Measurements from ENCODE around the gene FHL3.
"Not testable (repeated sequence)": the region's sequence is repeated elsewhere in the genome, so short reads cannot be mapped to it uniquely, and the experiment has no call there.

Gene FHL3

GRCh38 chr1:37998089-37998808, 7.1 kb downstream of the FHL3 start:
- H3K27ac ChIP-seq, result peak overlapping the region in 14 of 21 experiments; percentile 29 to 90 (median 86)
- H3K4me3 ChIP-seq, result no peak overlapping the region

- H3K4me3 ChIP-seq, result no peak overlapping the region
- peak overlapping the region in 18 of 21 experiments; percentile 54 to 92 (median 86) for H3K27ac ChIP-seq
Measured at GRCh38 chr1:37997256-37998088, 7.8 kb downstream of the FHL3 start.

- Histone ChIP-seq H3K27ac (peak overlapping the region in 20 of 21 experiments; percentile 57 to 92 (median 84)), H3K4me3 (peak overlapping the region; percentile 34 to 55 (median 45))
Measured at GRCh38 chr1:37995751-37996345, 9.5 kb downstream of the FHL3 start.

- Histone ChIP-seq H3K4me3 (peak overlapping the region in 6 of 7 experiments; percentile 41 to 55 (median 48)), H3K27ac (peak overlapping the region in 19 of 21 experiments; percentile 12 to 92 (median 85))
Measured at GRCh38 chr1:37994886-37995566, 10.3 kb downstream of the FHL3 start.

GRCh38 chr1:37989361-37989930, 15.9 kb downstream of the FHL3 start:
- H3K27ac ChIP-seq, result peak overlapping the region in 20 of 21 experiments; percentile 11 to 90 (median 81)

DNA sequence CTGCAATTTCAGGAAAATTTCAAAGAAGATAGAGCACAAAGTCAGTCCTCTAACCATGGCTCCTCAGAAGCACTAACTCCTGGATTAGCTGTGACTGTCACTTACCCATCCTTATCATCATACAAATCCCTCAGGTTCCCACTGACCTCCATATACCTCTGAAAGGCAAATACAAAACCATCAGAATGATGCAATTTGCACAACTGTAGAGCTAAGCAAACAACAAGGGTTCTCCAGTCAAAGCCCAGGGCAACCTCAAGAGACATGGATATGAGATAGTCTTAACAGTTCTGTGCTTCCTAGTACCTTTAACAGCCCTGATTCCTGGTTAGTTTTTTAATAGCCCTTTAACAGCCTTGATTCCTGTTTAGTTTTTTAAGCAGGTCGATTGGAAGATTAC, 17.6 kb downstream of the FHL3 start:
- Histone ChIP-seq H3K27ac (no peak overlapping the region), H3K4me3 (no peak overlapping the region)

More at GRCh38 chr1:37989361-37989930, 15.9 kb downstream of the FHL3 start:
- H3K4me3 ChIP-seq, result peak overlapping the region; percentile 60 to 95 (median 82)

- no peak overlapping the region for H3K27ac ChIP-seq
- no peak overlapping the region for H3K4me3 ChIP-seq
Measured at GRCh38 chr1:37983546-37983945, 21.8 kb downstream of the FHL3 start.

- Histone ChIP-seq H3K27ac (no peak overlapping the region), H3K4me3 (no peak overlapping the region)
Measured at GRCh38 chr1:37978541-37978940, 26.8 kb downstream of the FHL3 start.

DNA sequence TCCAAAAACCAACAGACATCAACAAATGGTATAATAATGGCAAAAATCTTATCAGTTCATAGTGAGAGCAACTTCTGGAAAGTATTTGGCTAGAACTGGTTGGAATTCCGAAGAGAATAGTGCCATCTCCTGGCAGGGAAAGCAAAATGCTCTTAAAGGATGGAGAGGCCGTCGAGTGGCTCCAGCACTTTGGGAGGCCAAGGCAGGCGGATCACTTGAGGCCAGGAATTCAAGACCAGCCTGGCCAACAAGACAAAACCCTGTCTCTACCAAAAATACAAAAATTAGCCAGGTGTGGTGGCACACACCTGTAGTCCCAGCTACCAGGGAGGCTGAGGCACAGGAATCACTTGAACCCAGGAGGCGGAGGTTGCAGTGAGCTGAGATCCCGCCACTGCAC, 30.2 kb downstream of the FHL3 start:
- H3K4me3 ChIP-seq, H3K27ac ChIP-seq: not testable (repeated sequence)

- no peak overlapping the region for H3K4me3 ChIP-seq
- no peak overlapping the region for H3K27ac ChIP-seq
Measured at GRCh38 chr1:37974567-37974966, 30.7 kb downstream of the FHL3 start.

DNA sequence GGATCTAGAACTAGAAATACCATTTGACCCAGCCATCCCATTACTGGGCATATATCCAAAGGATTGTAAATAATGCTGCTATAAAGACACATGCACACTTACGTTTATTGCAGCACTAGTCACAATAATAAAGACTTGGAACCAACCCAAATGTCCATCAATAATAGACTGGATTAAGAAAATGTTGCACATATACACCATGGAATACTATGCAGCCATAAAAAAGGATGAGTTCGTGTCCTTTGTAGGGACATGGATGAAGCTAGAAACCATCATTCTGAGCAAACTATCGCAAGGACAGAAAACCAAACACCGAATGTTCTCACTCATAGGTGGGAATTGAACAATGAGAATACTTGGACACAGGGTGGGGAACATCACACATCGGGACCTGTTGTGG, 31.6 kb downstream of the FHL3 start:
- not testable (repeated sequence) for H3K4me3 ChIP-seq, H3K27ac ChIP-seq

GRCh38 chr1:37965301-37965700, 40.0 kb downstream of the FHL3 start:
- Histone ChIP-seq H3K4me3 (no peak overlapping the region), H3K27ac (no peak overlapping the region)

- not testable (repeated sequence) for H3K27ac ChIP-seq, H3K4me3 ChIP-seq
Measured at GRCh38 chr1:37964106-37964505, 41.2 kb downstream of the FHL3 start.

DNA sequence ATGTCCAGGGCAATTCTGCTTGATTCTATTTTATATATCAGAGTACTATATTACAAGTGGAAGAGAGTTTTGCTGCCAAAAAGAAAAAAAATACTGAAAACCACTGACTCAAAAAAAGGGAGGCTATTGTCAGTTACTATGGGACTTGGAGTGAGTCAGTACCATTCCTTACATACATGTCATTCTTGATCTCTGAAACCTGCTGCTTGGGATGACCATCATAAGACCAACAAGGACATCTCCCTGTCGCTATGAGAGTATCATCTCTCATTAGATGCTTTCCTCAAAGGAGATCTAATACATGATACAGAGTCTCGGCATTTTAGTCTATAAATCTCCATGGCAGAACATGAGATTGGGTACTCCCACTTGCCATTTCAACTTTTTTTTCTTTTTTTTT, 46.6 kb downstream of the FHL3 start:
- Histone ChIP-seq H3K4me3 (no peak overlapping the region), H3K27ac (no peak overlapping the region)

DNA sequence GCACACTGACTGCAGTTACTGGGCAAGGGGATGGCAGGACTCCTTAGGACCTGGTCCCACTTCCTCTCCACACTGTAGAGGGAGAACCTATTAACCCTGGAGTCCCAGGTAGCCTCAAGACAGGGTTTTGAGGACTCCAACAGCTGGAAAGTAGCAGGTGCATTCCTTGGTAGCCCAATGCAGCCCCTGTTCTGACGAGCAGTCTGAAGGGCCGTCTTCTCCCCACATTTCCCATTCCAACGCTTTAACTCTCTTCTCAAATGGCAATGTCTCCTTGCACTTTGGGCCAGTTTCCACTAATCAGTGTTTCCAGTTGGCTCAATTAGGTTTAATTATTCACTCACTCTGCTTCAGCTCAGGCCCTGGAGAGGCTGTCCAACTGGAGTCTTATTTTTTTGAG, 49.6 kb downstream of the FHL3 start:
- H3K4me3 ChIP-seq, result no peak overlapping the region
- H3K27ac ChIP-seq, result no peak overlapping the region

GRCh38 chr1:37954316-37954971, 50.9 kb downstream of the FHL3 start:
- H3K27ac ChIP-seq, result no peak overlapping the region

DNA sequence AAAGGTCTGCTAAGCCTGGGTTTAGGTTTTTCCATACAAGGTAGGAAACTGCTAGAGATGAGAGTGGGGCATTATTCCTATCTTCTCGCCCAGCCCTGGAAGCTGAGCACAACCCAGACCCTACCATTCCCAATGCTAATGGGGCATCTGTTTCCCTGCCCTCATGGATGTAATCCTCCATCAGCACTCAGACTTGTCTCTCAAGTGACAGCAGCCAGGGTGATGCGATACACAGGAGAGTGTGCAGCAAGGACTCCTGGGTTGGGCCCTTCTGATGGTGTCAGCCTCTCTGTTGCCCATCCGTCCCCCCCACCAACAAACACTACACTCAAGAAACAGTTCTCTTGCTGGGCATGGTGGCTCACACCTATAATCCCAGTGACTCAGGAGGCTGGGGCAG, 52.6 kb downstream of the FHL3 start:
- Histone ChIP-seq H3K27ac (no peak overlapping the region), H3K4me3 (no peak overlapping the region)

More at GRCh38 chr1:37954316-37954971, 50.9 kb downstream of the FHL3 start:
- H3K4me3 ChIP-seq, result no peak overlapping the region

DNA sequence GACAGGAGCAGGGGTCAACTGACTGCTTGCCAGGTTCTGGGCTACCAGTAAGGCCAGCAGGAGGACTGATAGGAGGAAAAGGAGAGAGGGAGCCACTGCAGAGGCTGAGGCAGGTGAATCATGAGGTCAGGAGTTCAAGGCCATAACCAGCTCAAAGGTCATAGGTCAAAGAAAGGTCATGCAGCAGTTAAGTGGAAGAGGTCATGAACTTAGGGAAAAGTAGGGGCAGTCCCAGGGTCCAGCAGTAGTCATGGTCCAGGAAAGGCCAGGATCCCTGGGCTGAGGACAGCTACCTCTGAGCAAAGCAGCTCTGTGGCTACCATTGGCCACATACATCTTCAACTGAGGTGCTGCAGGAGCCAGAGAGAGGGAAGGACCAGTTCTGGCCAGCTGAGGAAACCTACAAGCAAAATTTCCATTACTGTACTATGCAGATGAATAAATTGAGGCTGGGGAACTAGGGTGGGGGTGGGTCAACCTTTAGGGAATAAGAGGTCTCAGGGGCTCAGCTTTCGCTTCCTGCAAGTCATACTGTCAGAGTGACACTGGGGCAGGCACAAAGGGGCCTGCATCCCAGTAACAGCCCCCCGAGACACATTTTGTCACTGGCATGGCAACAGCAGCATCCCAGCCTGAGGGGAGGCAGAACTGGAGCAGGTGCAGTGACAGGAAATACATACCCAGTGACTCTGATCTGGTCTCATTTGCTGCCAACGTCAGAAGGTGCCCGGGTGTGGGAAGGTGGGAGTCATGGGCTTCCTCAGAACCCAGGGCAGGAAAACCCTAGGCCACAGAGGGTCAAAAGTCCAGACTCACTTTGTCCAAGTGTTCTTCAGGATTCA, 53.3 kb downstream of the FHL3 start:
- no peak overlapping the region for H3K4me3 ChIP-seq
- no peak overlapping the region for H3K27ac ChIP-seq
